Thoracic aorta (tissue), 2 donors: ENCODE results near the gene SDC1. TPM values are rescaled to one million over a fixed set of nuclear protein-coding genes. Genes with fewer than 3 reads are reported as not detected.
"Not testable (repeated sequence)": the region's sequence is repeated elsewhere in the genome, so short reads cannot be mapped to it uniquely, and the experiment has no call there.

Experiments used
- ATAC-seq: fragments of 150-250 bp; one replicate; pipeline ENCODE4 v1.8.0; 2017; ENCODE audit warnings: low read depth; ENCODE audit not compliant: insufficient number of reproducible peaks, low FRiP score
- DNase-seq: peaks from one replicate; pipeline ENCODE4 v3.0.0-alpha.2; 2020; ENCODE audit warnings: low spot score
- H3K27ac ChIP-seq, 2 donors: fragments of 200-600 bp; sonication (generic); 1 replicate in 1 of 2; 2 replicates in 1 of 2; pipeline ENCODE4 v1.5.1; 2016; ENCODE audit warnings: mild to moderate bottlenecking in 2 of 2, moderate library complexity in 2 of 2
- H3K27me3 ChIP-seq: fragments of 200-600 bp; sonication (generic); replicated peaks from 2 replicates; pipeline ENCODE4 v1.6.0; 2016; ENCODE audit warnings: mild to moderate bottlenecking; ENCODE audit not compliant: insufficient read depth
- H3K36me3 ChIP-seq: fragments of 200-600 bp; sonication (generic); one replicate; pipeline ENCODE4 v1.5.1; 2016
- H3K4me1 ChIP-seq, 2 donors: fragments of 200-600 bp; sonication (generic); 1 replicate in 1 of 2; 2 replicates in 1 of 2; pipeline versions ENCODE4 v1.5.1 to v1.6.0; 2016; ENCODE audit warnings: low read depth in 2 of 2, mild to moderate bottlenecking in 1 of 2; ENCODE audit not compliant: control insufficient read depth in 1 of 2
- H3K4me3 ChIP-seq: fragments of 200-600 bp; sonication (generic); 2 replicates; pipeline ENCODE4 v1.5.1; 2016; ENCODE audit warnings: mild to moderate bottlenecking
- H3K9me3 ChIP-seq: fragments of 200-600 bp; sonication (generic); 2 replicates; pipeline ENCODE4 v1.5.1; 2016
- CTCF ChIP-seq: fragments of 200-600 bp; sonication (generic); IDR thresholded peaks from one replicate; pipeline ENCODE4 v1.5.1; 2019; ENCODE audit warnings: antibody characterized with exemption
- total RNA-seq, 2 donors: library from RNA; depleted of rRNA; stranded (reverse); fragments of >200 nt; gene quantifications; one replicate each; pipeline versions ENCODE4 v1.1.0 to v1.2.3, GENCODE V29; 2016

Gene SDC1
- total RNA-seq, 2 donors from 2014 or later, result 3.1 to 9.6 TPM

- H3K36me3 ChIP-seq, result peaks cover 1% of the 10 kb centered on the region
- H3K27me3 ChIP-seq, result no peaks in the 10 kb centered on the region
- DNase-seq, result no peak
- no peaks in the 10 kb centered on the region for H3K9me3 ChIP-seq
- no peaks in the 10 kb centered on the region for H3K4me1 ChIP-seq
- no peak overlapping the region for H3K4me3 ChIP-seq
- H3K27ac ChIP-seq, result no peak overlapping the region
- peak; percentile 27 for TF ChIP-seq CTCF
- no peak for ATAC-seq
Observed at GRCh38 chr2:20241973-20242726, 17.2 kb upstream of the SDC1 start.

- not testable (repeated sequence) for DNase-seq, H3K4me1 ChIP-seq, H3K27me3 ChIP-seq, H3K27ac ChIP-seq, H3K4me3 ChIP-seq, ATAC-seq, H3K36me3 ChIP-seq, H3K9me3 ChIP-seq
Observed at GRCh38 chr2:20240291-20240690, 15.4 kb upstream of the SDC1 start.

- ATAC-seq (no peak), DNase-seq (no peak)
- no peak for TF ChIP-seq CTCF
- H3K36me3 ChIP-seq, result no peaks in the 10 kb centered on the region
- H3K27me3 ChIP-seq, result no peaks in the 10 kb centered on the region
- no peak overlapping the region for H3K4me3 ChIP-seq
- no peaks in the 10 kb centered on the region for H3K9me3 ChIP-seq
- H3K4me1 ChIP-seq, result no peaks in the 10 kb centered on the region
- no peak overlapping the region for H3K27ac ChIP-seq
Observed at GRCh38 chr2:20236496-20236895, 11.6 kb upstream of the SDC1 start.

GRCh38 chr2:20235655-20236305, 10.8 kb upstream of the SDC1 start:
- H3K27ac ChIP-seq, result no peak overlapping the region
- H3K9me3 ChIP-seq, result no peaks in the 10 kb centered on the region
- TF ChIP-seq CTCF, result no peak
- DNase-seq (no peak), ATAC-seq (no peak)
- H3K27me3 ChIP-seq, result no peaks in the 10 kb centered on the region
- no peak overlapping the region for H3K4me3 ChIP-seq
- no peaks in the 10 kb centered on the region for H3K4me1 ChIP-seq
- H3K36me3 ChIP-seq, result no peaks in the 10 kb centered on the region

- H3K36me3 ChIP-seq, ATAC-seq, H3K27me3 ChIP-seq, H3K9me3 ChIP-seq, H3K4me3 ChIP-seq, DNase-seq, H3K27ac ChIP-seq, H3K4me1 ChIP-seq: not testable (repeated sequence)
Observed at GRCh38 chr2:20234597-20234996, 9.7 kb upstream of the SDC1 start.

GRCh38 chr2:20232837-20233207, 7.9 kb upstream of the SDC1 start:
- Histone ChIP-seq H3K9me3 (no peaks in the 10 kb centered on the region), H3K4me1 (no peaks in the 10 kb centered on the region), H3K36me3 (no peaks in the 10 kb centered on the region), H3K27me3 (no peaks in the 10 kb centered on the region), H3K4me3 (no peak overlapping the region), H3K27ac (no peak overlapping the region)
- ATAC-seq (no peak), DNase-seq (no peak)
- no peak for TF ChIP-seq CTCF
